ENCODE data around the gene CPAMD8. TPM values are rescaled to one million over a fixed set of nuclear protein-coding genes. Genes with fewer than 3 reads are reported as not detected.

The CPAMD8 gene
- total RNA-seq: 0.51 and 1.7 TPM in 2 replicates
- 0.14 and 0.21 TPM in 2 replicates for polyA plus RNA-seq
- polyA plus RNA-seq (2012): 0.18 and 0.51 TPM in 2 replicates
- 3.7 and 5.5 TPM in 2 replicates for polyA minus RNA-seq (ENCODE audit: low replicate concordance)

DNA sequence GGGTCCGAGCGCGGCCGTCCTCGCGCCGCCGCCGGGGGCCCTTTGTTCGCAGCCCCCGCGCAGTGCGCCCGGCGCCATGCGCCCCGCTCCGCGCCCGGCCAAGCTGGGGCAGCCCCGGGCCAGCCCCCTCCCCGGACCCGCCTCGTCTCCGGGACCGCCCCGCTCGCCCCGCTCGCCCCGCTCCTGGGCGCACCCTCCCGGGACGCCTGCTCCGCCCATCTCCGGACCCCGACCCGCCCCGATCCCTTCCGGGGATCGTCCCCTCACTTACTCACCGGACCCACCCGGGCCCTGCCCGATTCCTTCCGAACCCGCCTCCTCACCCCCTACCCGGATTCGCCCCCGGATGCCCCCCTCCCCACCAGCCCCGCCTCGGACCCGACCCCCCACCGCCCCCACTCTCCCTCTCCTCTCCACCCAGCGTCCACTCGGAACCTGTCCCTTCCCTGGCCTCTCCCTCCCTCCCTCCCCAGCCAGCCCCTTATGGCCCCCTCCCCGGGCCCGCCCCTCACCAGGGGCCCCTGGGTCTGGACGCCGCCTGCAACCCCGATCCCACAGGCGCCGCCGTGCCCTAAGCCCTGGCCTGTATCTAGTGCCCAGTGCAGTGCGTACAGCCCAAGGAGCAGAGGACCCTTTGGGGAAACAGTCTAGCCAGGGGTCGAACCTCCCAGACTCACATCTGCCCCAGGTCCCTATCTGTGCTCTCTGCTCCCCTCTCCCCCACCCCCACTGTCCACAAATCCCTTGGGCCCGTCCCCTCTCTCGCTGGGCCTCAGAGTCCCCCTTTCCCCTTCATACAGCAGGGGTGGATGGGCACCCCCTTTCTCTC is at the start of gene CPAMD8:
TSS of gene CPAMD8 (minus strand) at position 105 of the 829 bp plus-strand sequence. CDS start 168 bp downstream, outside the sequence.
- Histone ChIP-seq H3K27ac (ENCODE audit: insufficient read depth, low read length) (no peak within 1 kb of the TSS), H4K20me1 (ENCODE audit: control insufficient read depth, extremely low read depth, insufficient read depth, low read length) (no peaks in the 10 kb centered on the region), H3K4me2 (ENCODE audit: extremely low read depth, insufficient read depth, low read length) (no peak within 1 kb of the TSS), H3K9me3 (ENCODE audit: control insufficient read depth, insufficient read depth, low read depth, low read length) (no peaks in the 10 kb centered on the region), H3K4me3 (replicated peaks in 1 of 4; ENCODE audit: control extremely low read depth in 1 of 4, insufficient read depth in 1 of 4, low read depth in 3 of 4, low read length in 4 of 4) (no peak within 1 kb of the TSS), H3K9ac (ENCODE audit: insufficient read depth, low read length) (no peak within 1 kb of the TSS), H3K79me2 (ENCODE audit: control insufficient read depth, insufficient read depth, low read length) (no peaks in the 10 kb centered on the region), H3K4me1 (ENCODE audit: control insufficient read depth, extremely low read depth, insufficient read depth, low read length) (no peaks in the 10 kb centered on the region), H2AFZ (ENCODE audit: low read length) (no peak within 1 kb of the TSS), H3K27me3 (ENCODE audit: control insufficient read depth, insufficient read depth, low read length) (peaks cover 22% of the 10 kb centered on the region), H3K36me3 (ENCODE audit: control insufficient read depth, insufficient read depth, low read length) (no peaks in the 10 kb centered on the region)
- no peak for DNase-seq (ENCODE audit: low read depth in 2 of 2)
- peak; percentile 36 for TF ChIP-seq EZH2 (IDR thresholded peaks at IDR 0.05; ENCODE audit: low read length, missing control alignments)
- TF ChIP-seq, protein P1, sequence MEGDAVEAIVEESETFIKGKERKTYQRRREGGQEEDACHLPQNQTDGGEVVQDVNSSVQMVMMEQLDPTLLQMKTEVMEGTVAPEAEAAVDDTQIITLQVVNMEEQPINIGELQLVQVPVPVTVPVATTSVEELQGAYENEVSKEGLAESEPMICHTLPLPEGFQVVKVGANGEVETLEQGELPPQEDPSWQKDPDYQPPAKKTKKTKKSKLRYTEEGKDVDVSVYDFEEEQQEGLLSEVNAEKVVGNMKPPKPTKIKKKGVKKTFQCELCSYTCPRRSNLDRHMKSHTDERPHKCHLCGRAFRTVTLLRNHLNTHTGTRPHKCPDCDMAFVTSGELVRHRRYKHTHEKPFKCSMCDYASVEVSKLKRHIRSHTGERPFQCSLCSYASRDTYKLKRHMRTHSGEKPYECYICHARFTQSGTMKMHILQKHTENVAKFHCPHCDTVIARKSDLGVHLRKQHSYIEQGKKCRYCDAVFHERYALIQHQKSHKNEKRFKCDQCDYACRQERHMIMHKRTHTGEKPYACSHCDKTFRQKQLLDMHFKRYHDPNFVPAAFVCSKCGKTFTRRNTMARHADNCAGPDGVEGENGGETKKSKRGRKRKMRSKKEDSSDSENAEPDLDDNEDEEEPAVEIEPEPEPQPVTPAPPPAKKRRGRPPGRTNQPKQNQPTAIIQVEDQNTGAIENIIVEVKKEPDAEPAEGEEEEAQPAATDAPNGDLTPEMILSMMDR (conservative IDR thresholded peaks at IDR 0.05 in 1 of 2, IDR thresholded peaks at IDR 0.05 in 1 of 2; ENCODE audit: low read depth in 1 of 2, low read length in 2 of 2): no peak

DNA sequence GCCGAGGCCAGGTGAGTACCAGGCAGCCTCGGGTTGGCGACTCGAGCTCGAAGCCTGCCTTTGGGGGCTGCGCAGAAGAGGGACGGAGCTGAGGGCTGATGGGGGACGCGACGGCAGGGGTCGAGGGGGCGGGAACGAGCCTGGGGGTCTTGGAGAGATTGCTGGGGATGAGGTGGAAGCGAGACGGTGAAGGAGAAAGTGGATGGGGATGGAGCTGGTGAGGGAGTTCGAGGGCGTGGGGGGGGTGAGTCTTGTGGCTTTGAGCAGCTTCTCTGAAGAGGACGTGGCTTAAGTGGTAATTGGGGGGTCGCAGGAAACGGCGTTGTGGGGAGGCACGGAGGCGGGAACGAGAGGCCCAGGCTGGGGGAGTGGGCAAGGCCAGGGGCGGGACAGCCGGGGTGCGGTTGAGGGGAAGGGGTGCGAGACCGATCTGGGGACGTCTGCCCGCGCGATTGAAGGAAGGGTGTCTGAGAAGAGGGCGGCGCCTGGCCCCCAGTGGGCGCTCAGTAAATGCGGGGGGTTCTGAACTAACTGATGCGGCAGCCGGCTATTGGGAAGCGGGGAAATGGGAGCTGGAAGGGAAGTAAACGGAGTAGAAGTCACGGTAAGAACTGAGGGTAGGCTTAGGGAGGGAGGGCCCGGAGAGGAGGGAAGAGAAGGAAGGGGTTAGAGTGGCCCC is 49.4 kb upstream of the CPAMD8 start:
- Histone ChIP-seq H3K9ac (ENCODE audit: insufficient read depth, low read length) (peak overlapping the region; percentile 83), H3K27ac (ENCODE audit: insufficient read depth, low read length) (peak overlapping the region; percentile 73), H2AFZ (ENCODE audit: low read length) (no peak overlapping the region), H3K4me3 (replicated peaks in 1 of 4; ENCODE audit: control extremely low read depth in 1 of 4, insufficient read depth in 1 of 4, low read depth in 3 of 4, low read length in 4 of 4) (peak overlapping the region; percentile 67 to 80 (median 79)), H3K36me3 (ENCODE audit: control insufficient read depth, insufficient read depth, low read length) (no peaks in the 10 kb centered on the region), H3K79me2 (ENCODE audit: control insufficient read depth, insufficient read depth, low read length) (peaks cover 70% of the 10 kb centered on the region), H4K20me1 (ENCODE audit: control insufficient read depth, extremely low read depth, insufficient read depth, low read length) (no peaks in the 10 kb centered on the region), H3K4me1 (ENCODE audit: control insufficient read depth, extremely low read depth, insufficient read depth, low read length) (peaks cover 23% of the 10 kb centered on the region), H3K9me3 (ENCODE audit: control insufficient read depth, insufficient read depth, low read depth, low read length) (no peaks in the 10 kb centered on the region), H3K27me3 (ENCODE audit: control insufficient read depth, insufficient read depth, low read length) (no peaks in the 10 kb centered on the region), H3K4me2 (ENCODE audit: extremely low read depth, insufficient read depth, low read length) (peak overlapping the region; percentile 71)
- peak in 1 of 2 donors; percentile 41 for DNase-seq (ENCODE audit: low read depth in 2 of 2)
- TF ChIP-seq, protein P1 (conservative IDR thresholded peaks at IDR 0.05 in 1 of 2, IDR thresholded peaks at IDR 0.05 in 1 of 2; ENCODE audit: low read depth in 1 of 2, low read length in 2 of 2): no peak

Data from fibroblast of lung (primary cell).